OCI-LY1 (cell line): Measurements from ENCODE around the gene BTN1A1.

ENCODE experiments used
- H2AFZ ChIP-seq: fragments of 200-600 bp; sonication (generic), shearing (Covaris generic); 2 replicates; pipeline ENCODE4 v1.6.0; 2014; ENCODE audit warnings: antibody characterized with exemption, mild to moderate bottlenecking, low read length
- H3F3A ChIP-seq: fragments of 200-600 bp; sonication (generic), shearing (Covaris generic); 2 replicates; pipeline ENCODE4 v1.6.0; 2014; ENCODE audit warnings: mild to moderate bottlenecking, antibody characterized with exemption, low read length, moderate library complexity; ENCODE audit not compliant: insufficient read depth
- H3K27ac ChIP-seq: fragments of 200-600 bp; sonication (generic); 2 replicates; pipeline ENCODE4 v1.5.1; 2014; ENCODE audit warnings: low read length, mixed run types, mild to moderate bottlenecking, low read depth; ENCODE audit not compliant: poor library complexity, severe bottlenecking
- H3K27me3 ChIP-seq: fragments of 200-600 bp; sonication (generic); 2 replicates; pipeline ENCODE4 v1.6.0; 2014; ENCODE audit warnings: antibody characterized with exemption, mild to moderate bottlenecking, low read length, moderate library complexity; ENCODE audit not compliant: insufficient read depth
- H3K36me3 ChIP-seq: fragments of 200-600 bp; sonication (generic); 2 replicates; pipeline ENCODE4 v1.6.1; 2014; ENCODE audit warnings: mild to moderate bottlenecking, antibody characterized with exemption, low read length, moderate library complexity, mixed read lengths; ENCODE audit not compliant: insufficient read depth
- H3K4me1 ChIP-seq: fragments of 200-600 bp; sonication (generic); 2 replicates; pipeline ENCODE4 v1.5.1; 2014; ENCODE audit warnings: mild to moderate bottlenecking, low read length, moderate library complexity; ENCODE audit not compliant: insufficient read depth, severe bottlenecking
- H3K4me2 ChIP-seq: fragments of 200-600 bp; sonication (generic), shearing (Covaris generic); 2 replicates; pipeline ENCODE4 v1.6.1; 2014; ENCODE audit warnings: low read length
- H3K4me3 ChIP-seq: fragments of 200-600 bp; sonication (generic); 2 replicates; pipeline ENCODE4 v1.5.1; 2014; ENCODE audit warnings: low read length, low read depth, mild to moderate bottlenecking, mixed read lengths; ENCODE audit not compliant: poor library complexity, severe bottlenecking
- H3K79me2 ChIP-seq: fragments of 200-600 bp; shearing (Covaris generic); 2 replicates; pipeline ENCODE4 v1.6.1; 2016; ENCODE audit warnings: mixed run types, low read length, mixed read lengths; ENCODE audit not compliant: insufficient read depth
- H3K9ac ChIP-seq: fragments of 200-600 bp; sonication (generic), shearing (Covaris generic); 2 replicates; pipeline ENCODE4 v1.6.1; 2014; ENCODE audit warnings: mild to moderate bottlenecking, low read length, mixed read lengths
- H3K9me2 ChIP-seq: fragments of 200-600 bp; sonication (generic), shearing (Covaris generic); 2 replicates; pipeline ENCODE4 v1.6.1; 2014; ENCODE audit warnings: low read depth, mild to moderate bottlenecking, low read length, mixed read lengths
- H3K9me3 ChIP-seq: fragments of 200-600 bp; shearing (Covaris generic); 2 replicates; pipeline ENCODE4 v1.6.1; 2014; ENCODE audit warnings: low read length, mixed read lengths
- H4K20me1 ChIP-seq: fragments of 200-600 bp; sonication (generic), shearing (Covaris generic); 2 replicates; pipeline ENCODE4 v1.6.0; 2016; ENCODE audit warnings: mild to moderate bottlenecking, low read length; ENCODE audit not compliant: insufficient read depth
- EZH2 ChIP-seq: fragments of 200-600 bp; sonication (generic), shearing (Covaris generic); IDR thresholded peaks from 2 replicates; pipeline ENCODE4 v1.8.0; 2017; ENCODE audit warnings: borderline replicate concordance, mixed run types, mild to moderate bottlenecking, antibody characterized with exemption, low read length, moderate library complexity, mixed read lengths
- TF ChIP-seq, protein P1 (sequence below): fragments of 200-600 bp; sonication (generic), shearing (Covaris generic); IDR thresholded peaks from 2 replicates; pipeline ENCODE4 v1.5.1; 2017; ENCODE audit warnings: mild to moderate bottlenecking, antibody characterized with exemption, low read length, moderate library complexity, mixed read lengths

BTN1A1 gene

DNA sequence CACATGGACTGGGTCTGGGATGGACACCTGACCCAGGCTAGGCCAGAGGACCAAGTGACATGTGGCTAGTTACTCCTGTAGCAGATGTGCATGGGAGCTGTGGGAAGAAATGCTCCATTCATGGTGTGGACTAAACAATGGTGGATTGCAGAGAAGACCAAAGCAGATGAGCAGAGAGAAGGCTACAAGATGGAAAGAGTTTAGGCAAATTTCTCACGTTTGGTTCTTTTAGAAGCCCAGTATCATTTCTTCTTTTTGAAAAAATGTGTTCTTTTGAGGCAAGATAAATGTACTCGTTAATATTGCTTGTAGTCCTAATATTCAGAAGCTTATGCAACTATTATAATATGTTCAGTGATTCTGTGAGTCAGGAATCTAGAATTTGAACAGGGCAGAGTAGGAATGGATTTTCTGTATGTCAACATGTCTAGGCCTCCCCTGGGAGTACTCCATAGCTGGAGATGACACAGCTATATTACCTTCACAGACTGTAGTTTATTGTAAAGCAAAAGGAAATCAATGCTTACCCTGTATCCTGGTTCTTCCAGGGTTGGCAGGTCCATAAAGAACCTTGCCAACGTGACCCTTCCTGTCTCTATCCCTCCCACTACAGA is 44.6 kb upstream of the BTN1A1 start:
- no peak for TF ChIP-seq EZH2
- TF ChIP-seq, protein P1, sequence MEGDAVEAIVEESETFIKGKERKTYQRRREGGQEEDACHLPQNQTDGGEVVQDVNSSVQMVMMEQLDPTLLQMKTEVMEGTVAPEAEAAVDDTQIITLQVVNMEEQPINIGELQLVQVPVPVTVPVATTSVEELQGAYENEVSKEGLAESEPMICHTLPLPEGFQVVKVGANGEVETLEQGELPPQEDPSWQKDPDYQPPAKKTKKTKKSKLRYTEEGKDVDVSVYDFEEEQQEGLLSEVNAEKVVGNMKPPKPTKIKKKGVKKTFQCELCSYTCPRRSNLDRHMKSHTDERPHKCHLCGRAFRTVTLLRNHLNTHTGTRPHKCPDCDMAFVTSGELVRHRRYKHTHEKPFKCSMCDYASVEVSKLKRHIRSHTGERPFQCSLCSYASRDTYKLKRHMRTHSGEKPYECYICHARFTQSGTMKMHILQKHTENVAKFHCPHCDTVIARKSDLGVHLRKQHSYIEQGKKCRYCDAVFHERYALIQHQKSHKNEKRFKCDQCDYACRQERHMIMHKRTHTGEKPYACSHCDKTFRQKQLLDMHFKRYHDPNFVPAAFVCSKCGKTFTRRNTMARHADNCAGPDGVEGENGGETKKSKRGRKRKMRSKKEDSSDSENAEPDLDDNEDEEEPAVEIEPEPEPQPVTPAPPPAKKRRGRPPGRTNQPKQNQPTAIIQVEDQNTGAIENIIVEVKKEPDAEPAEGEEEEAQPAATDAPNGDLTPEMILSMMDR: no peak
- H3K4me2 ChIP-seq: no peak overlapping the region
- H3K36me3 ChIP-seq: no peaks in the 10 kb centered on the region

DNA sequence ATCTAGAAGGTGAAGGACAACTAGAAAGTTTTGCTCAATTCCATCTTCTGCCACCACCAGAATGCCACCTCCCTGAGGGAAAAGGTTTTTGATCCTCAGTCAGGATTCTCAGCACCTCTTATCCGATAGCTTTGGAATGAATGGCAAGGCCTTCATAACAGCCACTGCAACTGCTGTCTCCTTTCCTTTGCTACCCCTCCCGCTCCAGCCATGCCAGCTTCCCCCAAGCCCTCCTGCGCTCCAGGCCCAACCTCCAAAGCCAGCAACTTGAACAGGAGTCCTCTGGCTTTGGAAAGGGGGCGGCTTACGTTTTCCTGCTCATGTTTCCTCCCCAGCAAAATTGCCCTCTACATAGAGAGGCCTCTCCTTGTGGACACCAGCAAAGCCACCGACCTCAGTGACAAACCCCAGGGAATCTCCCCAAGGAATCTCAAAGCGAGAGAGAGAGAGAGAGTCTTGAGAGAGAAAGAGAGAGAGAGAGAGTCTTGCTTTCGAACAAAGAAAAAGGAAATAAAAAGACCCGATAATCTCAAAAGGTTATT is 42.8 kb upstream of the BTN1A1 start:
- Histone ChIP-seq H4K20me1 (no peaks in the 10 kb centered on the region), H2AFZ (no peak overlapping the region), H3K27ac (no peak overlapping the region), H3F3A (no peaks in the 10 kb centered on the region), H3K9me3 (no peaks in the 10 kb centered on the region), H3K27me3 (no peaks in the 10 kb centered on the region), H3K36me3 (no peaks in the 10 kb centered on the region), H3K4me3 (no peak overlapping the region), H3K9me2 (no peaks in the 10 kb centered on the region), H3K79me2 (no peaks in the 10 kb centered on the region), H3K4me1 (peaks cover 10% of the 10 kb centered on the region), H3K9ac (no peak overlapping the region), H3K4me2 (no peak overlapping the region)
- TF ChIP-seq, protein P1: no peak
- no peak for TF ChIP-seq EZH2

More for the DNA sequence above, 44.6 kb upstream of the BTN1A1 start:
- Histone ChIP-seq H3K9ac (no peak overlapping the region), H3K27ac (no peak overlapping the region), H3K9me3 (no peaks in the 10 kb centered on the region), H2AFZ (no peak overlapping the region), H4K20me1 (no peaks in the 10 kb centered on the region), H3K4me3 (no peak overlapping the region), H3K9me2 (no peaks in the 10 kb centered on the region), H3F3A (no peaks in the 10 kb centered on the region), H3K4me1 (peaks cover 10% of the 10 kb centered on the region), H3K27me3 (no peaks in the 10 kb centered on the region), H3K79me2 (no peaks in the 10 kb centered on the region)

DNA sequence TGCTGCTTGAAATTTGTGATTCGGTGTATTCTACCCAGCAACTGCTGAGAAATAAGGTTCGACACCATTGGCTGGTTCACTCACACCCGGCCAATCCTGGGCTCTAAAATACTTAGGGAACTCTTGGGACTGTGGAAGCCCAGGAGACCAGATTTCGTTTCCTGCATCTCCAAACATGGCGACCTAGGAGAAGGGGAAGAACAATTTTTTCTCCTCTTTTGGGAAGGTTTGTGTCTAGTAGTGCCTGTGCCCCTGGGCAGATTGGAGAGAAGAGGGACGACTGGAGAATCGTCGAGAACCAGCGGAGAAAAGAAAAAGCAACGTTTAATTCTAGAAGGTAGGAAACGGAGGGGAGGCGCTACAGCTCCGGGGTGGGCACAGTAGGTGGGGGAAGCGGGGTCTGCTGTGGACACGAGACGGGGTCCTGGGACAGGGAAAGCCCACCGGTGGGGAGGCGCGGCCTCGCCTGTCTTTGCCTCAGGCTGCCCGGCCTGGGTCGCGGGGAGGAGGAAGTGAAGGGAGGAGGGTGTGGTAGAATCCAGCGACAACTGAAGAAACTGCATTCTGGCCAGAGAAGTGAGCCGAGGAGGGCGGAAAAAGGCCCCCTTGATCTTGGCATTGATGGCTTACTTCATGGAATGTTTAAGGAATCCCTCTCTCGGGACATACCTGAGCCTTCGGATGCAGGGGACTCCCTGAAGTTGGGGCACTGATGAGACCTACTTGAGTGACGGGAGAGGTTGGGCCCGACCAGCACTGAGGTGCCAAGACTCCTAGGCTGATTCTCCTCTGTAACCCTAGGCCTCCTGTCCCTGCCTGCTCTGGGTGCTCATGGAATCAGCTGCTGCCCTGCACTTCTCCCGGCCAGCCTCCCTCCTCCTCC is 42.1 kb upstream of the BTN1A1 start, which contains the start of gene BTN2A1:
TSS of gene BTN2A1 (plus strand) at position 150 of the 883 bp plus-strand sequence. CDS start at position 832, 682 bp downstream.
- H3K9me2 ChIP-seq: no peaks in the 10 kb centered on the region
- H4K20me1 ChIP-seq: no peaks in the 10 kb centered on the region
- H3K4me2 ChIP-seq: peak within 1 kb of the TSS; percentile 55
- TF ChIP-seq EZH2: no peak
- TF ChIP-seq, protein P1: no peak
- H3K4me3 ChIP-seq: peak within 1 kb of the TSS; percentile 44
- no peaks in the 10 kb centered on the region for H3K9me3 ChIP-seq
- H3K36me3 ChIP-seq: no peaks in the 10 kb centered on the region
- no peaks in the 10 kb centered on the region for H3F3A ChIP-seq
- no peaks in the 10 kb centered on the region for H3K79me2 ChIP-seq
- H3K4me1 ChIP-seq: peaks cover 10% of the 10 kb centered on the region
- H2AFZ ChIP-seq: no peak within 1 kb of the TSS
- H3K9ac ChIP-seq: peak within 1 kb of the TSS; percentile 3; the same call in 1 of the 2 replicates
- no peaks in the 10 kb centered on the region for H3K27me3 ChIP-seq
- no peak within 1 kb of the TSS for H3K27ac ChIP-seq
